Inflammatory macrophage (primary cell): ENCODE data around the gene LTN1.
"Not testable (repeated sequence)": the region's sequence is repeated elsewhere in the genome, so short reads cannot be mapped to it uniquely, and the experiment has no call there.

Experiments
- DNase-seq, 2 donors: peaks; one replicate each; pipeline ENCODE4 v3.0.0-alpha.2; 2020 to 2022
- total RNA-seq, 18 experiments: gene quantifications; one replicate each; lab custom pipeline; 2026; ENCODE audit warnings: mixed read lengths in 6 of 18, inconsistent platforms in 2 of 18; lab: John Stamatoyannopoulos, UW

Gene LTN1, protein sequence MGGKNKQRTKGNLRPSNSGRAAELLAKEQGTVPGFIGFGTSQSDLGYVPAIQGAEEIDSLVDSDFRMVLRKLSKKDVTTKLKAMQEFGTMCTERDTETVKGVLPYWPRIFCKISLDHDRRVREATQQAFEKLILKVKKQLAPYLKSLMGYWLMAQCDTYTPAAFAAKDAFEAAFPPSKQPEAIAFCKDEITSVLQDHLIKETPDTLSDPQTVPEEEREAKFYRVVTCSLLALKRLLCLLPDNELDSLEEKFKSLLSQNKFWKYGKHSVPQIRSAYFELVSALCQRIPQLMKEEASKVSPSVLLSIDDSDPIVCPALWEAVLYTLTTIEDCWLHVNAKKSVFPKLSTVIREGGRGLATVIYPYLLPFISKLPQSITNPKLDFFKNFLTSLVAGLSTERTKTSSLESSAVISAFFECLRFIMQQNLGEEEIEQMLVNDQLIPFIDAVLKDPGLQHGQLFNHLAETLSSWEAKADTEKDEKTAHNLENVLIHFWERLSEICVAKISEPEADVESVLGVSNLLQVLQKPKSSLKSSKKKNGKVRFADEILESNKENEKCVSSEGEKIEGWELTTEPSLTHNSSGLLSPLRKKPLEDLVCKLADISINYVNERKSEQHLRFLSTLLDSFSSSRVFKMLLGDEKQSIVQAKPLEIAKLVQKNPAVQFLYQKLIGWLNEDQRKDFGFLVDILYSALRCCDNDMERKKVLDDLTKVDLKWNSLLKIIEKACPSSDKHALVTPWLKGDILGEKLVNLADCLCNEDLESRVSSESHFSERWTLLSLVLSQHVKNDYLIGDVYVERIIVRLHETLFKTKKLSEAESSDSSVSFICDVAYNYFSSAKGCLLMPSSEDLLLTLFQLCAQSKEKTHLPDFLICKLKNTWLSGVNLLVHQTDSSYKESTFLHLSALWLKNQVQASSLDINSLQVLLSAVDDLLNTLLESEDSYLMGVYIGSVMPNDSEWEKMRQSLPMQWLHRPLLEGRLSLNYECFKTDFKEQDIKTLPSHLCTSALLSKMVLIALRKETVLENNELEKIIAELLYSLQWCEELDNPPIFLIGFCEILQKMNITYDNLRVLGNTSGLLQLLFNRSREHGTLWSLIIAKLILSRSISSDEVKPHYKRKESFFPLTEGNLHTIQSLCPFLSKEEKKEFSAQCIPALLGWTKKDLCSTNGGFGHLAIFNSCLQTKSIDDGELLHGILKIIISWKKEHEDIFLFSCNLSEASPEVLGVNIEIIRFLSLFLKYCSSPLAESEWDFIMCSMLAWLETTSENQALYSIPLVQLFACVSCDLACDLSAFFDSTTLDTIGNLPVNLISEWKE (N-terminal part only)
- total RNA-seq, result 30.5 to 111 (median 67.9) reads per million in 18 experiments

DNA sequence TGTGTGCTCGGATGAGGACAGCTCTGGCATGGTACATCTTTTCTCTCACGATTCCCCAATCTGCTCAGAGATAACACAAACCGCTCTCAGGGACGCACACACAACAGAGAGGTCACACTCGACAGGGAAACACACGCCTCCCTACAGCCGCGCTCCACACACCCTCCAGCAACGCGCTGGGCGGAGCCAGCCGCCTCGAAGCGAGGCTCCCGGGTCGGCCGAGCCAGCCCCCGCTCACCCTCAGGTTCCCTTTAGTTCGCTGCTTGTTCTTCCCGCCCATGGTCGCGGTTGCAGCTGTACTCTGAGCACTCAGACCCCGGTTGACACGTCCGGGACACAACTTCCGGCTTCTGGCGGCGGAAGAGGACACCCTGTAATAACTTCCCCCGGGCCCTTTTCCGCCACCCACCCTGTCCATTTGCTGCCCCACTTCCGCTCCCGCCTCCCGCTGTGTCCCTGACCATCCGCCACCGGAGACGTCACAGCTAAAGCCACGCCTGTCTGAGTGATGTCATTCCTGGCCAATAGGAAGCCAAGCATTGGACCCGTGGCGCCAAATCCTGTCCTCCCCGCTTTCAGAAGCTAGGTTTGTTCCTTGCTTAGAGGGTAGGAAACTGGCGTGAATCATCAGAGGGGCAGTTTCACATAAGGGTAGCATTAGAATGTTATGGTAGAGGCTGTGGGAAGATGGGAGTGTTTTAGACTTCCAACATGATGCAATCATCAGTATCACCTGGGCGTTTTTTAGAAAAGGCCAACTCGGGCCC lies at the start of gene LTN1:
Gene LTN1, minus strand, starts transcription at position 352 of the 767 bp plus-strand sequence. Its CDS starts 72 bp downstream, at position 280.
- peak; percentile 99 for DNase-seq

DNA sequence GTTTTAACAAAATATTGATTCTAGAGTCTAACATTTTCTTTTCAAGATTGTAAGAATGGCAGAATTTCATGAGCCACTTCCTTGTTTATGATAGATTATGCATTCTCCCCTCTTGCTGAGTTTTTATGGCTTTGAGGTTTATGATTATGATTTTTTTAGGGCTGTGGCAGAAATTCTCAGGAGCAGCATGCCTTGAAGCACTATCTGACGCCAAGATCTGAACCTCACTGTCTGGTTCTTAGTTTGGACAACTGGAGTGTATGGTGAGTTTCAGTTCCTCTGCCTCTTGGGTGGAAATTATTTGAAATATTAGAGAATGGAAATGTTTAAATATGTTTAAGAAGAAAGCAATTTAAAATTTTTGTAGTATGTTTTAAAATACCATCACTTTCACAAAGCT lies 42.0 kb upstream of the LTN1 start:
- no peak for DNase-seq

DNA sequence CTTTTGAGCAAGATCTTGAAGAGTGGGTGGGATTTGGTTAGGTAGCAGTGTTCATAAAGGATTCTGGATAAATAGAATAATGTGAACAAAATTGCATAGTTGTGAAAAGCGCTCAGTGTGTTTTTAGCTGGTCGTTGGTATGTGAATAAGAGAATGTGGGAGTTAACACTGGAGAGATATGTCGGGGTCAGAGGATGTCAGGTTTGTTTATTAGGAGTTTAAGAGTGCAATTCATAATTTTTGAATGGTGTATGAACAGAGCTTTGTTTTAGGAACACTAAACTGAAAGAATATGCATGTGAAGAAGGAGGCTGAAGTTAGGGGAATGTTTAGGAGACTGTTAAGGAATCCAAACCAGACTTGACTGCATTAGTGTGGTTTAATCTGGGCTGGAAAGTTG lies 41.2 kb upstream of the LTN1 start:
- no peak for DNase-seq

DNA sequence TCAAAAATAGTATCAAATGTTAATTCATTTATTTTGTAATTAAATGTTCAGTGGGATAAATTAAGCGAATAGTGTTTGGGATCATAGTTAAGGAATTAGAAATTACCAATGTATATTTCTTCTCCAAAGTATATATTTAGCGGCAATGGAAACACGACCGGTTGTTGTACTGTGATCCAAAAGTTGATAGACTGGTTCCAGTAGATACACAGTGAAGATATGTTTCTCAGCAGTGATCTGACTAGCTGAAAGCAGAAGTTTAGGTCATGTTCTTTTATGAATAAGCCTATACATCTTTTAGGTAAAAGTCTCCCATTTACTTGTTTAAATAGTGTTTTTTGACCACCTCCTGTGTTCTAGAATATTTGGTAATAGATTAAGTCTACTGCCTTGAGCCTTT lies 40.6 kb upstream of the LTN1 start:
- no peak for DNase-seq

DNA sequence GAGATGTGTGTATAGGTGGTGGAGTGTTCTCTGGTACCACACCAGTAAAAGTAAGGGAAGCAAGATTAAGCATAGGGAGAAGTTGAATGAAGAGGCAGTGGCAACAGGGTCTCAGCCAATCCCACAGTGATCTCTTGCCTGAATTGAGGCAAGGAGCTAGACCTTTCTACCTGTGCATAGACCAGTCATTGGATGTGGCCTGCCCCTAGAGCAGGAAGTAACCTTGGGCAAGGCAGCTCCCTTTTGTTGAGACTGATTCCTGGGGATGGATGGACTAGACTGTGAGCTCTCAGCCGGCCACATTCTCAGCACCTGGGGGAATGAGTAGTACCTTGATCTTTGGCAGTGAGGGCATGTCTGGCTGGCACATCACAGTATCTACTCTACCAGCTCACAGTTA lies 38.2 kb upstream of the LTN1 start:
- no peak for DNase-seq

DNA sequence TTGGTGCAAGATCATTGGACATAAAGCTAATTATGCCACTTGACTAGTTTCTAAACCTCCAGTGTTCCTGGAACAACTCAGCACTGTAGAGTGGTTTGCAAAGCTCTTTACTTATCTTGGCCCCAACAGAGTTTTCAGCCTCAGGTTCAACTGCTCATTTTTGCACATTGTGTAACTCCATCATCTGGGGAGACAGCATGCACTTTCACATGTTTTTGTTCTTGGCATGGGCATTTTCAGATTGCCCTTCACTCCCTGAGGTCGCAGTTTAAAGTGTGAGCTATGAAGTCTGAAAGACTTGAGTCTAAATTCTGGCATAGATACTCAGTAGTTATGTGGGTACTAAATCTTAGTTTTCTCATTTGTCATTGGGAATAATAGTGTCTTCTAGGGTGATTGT lies 36.8 kb upstream of the LTN1 start:
- DNase-seq, result no peak

DNA sequence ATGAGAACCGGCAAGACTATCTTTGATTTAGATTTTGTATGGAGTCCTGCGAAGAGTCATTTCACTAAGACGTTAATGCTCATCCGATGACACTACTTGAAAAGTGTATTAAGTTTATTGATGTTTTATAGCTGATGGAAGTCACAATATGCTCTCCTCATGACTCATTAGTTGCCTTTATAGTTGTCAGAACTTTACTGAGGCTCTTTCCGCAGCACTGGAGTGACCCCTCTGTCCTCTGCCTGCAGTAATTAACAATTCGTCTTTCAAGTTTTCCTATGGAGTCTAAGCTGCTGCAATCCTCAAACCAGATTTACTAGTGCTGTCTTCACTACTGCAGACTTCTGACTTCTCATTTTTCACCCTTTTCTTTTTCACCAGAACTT lies 32.6 kb upstream of the LTN1 start:
- peak in 1 of 2 donors; percentile 4 for DNase-seq

DNA sequence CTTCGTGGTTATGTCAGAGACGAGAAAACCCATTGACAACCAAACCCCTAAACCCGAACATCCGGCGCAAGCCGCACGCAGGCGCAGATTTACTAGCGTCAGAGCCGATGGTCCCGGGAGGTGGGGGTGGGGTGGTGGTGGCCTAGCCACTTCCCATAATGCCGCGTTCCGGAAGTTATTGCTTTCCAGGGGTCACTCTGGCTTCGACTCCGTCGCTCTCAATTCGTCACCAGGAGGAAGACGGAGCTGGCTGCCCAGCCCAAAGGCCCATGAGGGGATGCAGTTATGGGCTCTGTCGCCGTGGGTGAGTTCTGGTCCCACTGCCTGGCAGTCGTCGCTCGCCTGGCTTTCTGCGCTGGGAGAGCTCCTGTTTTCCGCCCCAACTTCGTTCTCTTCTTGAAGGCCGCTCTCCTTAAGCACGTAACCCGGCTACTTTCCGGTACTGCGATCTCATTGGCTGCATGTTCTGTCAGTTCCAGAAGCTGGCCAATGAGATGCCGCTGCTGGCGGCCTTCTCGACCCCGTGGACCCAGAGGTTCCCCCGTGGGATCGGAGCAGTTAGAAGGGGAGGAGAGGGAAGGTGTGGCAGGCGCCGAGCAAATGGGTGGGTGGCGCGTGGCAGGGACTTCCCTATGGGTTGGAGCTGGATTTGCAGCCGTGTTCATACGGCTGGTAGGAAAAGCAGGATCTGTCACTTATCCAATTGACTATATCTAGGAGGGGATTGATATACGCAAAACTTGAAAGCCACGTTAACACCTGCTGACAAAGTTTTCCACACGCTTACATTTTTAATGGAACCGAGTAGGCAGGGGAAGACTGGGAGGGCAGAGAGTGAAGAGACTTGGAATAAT lies 32.0 kb upstream of the LTN1 start, which contains the start of gene USP16:
Gene USP16, plus strand, starts transcription at position 195 of the 854 bp plus-strand sequence. CDS start 3,246 bp downstream, outside the sequence.
- DNase-seq, result peak; percentile 99

DNA sequence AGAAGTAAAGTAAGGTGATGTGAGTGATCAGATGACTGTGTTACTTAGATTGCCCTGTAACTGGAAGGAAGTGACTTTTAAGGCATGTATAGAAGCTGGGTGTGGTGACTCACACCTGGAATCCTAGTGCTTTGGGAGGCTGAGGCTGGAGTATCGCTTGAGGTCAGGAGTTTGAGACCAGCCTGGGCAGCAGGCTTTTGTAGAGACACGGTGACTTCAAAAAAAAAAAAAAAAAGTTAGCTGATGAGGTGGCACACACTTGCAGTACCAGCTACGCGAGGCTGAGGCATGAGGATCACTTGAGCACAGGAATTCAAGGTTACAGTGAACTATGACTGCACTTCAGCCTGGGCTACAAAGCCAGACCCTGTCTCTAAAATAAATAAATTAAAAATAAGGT lies 29.5 kb upstream of the LTN1 start:
- DNase-seq, result no peak

DNA sequence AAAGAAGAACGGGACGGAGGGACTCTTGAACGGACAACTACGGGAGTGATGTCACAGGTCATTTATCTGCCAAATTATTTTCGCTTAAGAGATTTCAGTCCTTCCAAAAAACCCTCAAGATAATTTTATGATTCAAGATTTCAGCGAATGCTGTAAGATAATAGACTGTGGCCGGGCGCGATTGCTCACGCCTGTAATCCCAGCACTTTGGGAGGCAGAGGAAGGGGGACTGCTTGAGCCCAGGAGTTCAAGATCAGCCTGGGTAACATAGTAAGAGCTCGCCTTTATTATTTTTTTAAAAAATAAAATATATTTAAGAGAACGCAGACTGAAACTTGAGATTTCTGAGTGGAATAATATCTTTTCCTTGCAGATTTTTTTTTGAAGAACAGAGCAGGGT lies 25.9 kb upstream of the LTN1 start:
- no peak for DNase-seq

DNA sequence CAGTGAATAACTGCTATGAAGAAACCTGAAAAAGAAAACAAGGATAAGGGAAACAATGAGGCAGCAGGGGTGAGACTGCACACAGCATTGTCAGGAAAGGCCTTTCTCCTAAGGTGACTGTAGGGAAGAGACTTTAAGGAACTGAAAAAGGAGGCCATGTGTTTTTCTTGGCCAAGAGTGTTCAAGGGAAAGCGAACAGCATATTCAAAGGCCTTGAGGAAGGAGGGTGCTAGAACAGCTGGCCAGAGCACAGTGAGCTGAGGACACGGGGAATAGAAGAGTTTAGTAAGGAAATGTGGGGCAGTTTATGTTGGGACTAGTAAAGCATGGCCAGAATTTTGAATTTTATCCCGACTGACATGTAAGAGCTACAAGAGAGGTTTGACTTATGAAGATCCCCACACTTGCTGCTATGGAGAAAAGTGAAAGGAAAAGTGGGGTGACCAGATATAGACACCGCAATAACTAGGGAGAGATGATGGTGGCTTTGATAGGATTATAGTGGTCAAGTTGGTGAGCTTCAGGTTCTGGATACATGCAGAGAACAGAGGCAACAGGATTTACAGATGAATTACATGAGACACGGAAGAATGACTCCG lies 25.1 kb upstream of the LTN1 start:
- peak; percentile 61 to 71 for DNase-seq

DNA sequence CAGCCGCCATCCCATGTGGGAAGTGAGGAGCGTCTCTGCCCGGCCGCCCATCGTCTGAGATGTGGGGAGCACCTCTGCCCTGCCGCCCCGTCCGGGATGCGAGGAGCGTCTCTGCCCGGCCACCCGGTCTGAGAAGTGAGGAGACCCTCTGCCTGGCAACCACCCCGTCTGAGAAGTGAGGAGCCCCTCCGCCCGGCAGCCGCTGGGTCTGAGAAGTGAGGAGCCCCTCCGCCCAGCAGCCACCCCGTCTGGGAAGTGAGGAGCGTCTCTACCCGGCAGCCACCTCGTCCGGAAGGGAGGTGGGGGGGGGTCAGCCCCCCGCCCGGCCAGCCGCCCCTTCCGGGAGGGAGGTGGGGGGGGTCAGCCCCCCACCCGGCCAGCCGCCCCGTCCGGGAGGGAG lies 18.6 kb upstream of the LTN1 start:
- not testable (repeated sequence) for DNase-seq

DNA sequence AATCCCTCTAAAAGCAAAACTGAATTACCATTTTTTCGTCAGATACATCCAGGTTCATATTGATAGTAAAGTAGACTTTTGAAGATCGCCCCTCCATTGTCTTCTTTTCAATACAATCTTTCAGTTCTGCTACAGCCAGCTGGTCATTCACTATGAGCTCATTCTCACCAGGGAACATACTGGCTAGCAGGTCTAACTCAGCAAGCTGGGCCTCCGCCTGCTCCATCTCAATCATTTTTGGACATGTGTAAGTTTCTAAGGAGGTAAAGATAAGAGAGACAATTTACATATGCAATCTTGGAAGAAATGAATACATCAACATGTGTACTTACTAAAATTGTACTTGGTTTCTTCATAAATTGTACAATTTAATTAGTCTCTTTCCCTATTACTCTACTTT lies 15.7 kb upstream of the LTN1 start:
- no peak for DNase-seq

DNA sequence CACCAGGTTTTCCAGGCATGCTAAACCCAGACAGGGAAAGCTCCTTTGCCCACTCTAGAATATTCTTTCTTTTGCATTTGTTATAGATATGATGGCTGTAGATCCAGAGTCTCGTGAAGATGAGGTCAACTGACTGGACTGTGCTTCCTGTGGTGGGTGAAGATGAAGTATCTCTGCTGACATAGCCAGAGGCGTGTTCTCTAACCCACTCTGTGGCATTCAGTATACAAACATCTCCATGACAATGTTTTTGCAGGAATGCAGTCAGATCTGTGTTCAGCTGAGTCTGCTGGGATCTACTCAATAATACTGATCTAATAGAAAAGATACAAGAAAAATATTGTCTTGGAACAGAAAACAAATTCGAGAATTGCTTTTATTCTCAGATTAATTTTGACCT lies 15.1 kb upstream of the LTN1 start:
- DNase-seq, result no peak

DNA sequence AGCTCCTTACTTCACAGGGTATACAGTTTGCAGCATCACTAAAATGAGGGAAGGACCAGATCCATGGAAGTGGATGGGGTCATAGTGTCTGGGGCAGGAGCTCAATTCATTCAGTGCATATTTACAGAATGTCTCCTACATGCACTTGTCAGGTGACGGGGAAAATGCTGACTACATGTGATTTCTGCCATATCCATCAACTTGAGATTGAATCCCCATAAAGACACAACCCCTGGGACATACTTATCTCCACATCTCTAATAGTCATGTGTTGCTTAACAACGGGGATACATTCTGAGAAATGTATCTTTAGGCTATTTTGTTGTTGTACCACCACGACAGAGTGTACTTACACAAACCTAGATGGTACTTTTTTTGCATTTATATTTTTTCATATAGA lies 14.5 kb upstream of the LTN1 start:
- no peak for DNase-seq

DNA sequence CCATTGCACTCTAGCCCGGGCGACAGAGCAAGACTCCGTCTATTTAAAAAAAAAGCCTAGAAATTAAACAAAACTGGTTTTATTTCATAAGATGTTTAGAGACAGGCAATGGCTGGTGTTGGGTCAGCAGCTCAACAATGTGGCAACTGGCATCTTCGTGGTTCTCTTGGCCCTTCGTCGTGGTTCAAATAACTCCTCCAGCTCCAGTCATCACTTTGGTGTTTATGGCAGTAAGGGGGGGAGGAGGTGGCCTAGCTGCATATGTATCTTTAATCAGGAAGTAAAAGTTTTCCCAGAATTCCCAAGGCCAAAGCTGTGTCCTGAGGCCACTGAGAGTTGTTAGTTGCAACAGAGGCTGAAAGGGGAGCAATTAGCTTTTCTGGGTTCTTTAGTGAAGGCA lies 13.0 kb upstream of the LTN1 start:
- no peak for DNase-seq

DNA sequence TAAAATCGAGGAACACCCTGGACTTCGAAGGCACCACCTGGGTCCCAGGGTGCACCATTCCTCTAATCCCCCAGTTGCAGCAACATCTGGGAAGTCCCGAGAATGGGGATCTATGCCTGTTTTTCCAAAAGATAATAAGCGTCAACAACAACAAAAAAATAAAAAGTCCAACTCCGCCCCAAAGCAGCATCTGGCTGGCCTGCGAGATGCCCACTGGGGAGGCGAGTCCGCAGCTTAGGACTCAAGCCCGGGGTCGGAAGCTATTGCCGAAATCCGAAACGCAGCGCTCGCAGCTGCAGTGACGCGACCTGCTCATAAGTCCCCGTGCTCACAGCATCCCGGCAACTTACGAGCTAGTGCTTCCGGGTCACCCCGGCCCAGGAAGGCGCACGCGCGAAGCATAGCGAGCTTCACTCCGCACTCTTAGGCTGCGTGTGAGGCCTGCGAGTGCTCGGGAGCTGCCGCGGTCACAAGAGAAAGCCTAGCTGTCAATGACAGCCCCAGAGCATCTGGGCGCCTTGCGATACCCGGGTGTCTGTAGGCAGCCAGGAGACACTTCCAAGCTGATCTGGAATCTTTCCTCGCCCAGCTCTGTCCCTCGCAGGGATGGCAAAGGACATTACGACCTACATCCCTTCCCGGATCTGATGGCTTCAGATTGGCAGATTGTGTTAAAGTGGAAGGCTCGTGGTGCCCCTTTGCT lies 9.9 kb upstream of the LTN1 start:
- DNase-seq, result peak; percentile 97 to 98

DNA sequence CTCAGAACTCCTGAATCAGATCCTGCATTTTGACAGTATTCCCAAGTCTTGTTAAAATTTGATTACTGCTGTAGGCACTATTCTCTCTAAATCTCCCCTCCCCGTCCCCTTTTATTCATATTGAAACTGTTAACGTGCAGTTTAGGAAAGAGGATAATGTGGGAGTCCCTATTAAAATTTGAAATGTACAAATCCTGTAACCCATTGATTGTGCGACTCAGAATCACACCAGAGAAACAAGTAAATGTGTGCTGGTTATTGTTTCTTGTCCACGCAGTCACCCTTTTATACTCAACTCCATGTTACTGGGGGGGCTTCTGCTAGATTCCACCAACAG lies 584 bp upstream of the LTN1 start:
- no peak for DNase-seq

DNA sequence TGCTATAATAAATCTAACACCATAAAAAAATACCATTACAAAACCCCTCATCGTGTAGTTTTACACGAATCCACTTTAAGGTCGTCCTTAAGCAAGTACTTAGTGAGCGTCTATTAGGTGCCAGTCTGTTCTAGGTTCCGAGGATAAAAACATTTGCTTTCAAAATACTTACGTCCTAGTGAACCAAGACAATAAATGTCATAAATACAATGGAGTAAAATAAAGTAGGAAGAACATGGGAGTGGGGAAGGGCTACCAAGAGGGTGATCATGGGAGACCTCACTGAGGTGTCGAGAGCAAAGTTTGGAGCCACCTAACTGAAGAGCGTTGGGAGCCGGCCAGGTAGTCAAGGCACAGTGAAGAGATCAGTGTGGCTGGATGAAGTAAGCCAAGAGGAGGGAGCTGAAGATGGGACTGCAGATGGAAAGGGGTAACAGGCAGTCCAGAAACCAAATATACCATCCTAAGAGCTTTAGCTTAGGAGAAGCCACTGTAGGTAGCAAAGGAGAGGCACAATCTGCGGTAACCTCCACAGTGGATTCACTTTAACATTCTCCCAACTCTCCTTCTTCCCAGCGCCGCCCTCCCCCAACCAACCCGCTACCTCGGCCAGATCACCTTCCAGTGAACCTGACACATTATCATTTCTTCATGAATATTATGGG lies 684 bp downstream of the LTN1 start:
- no peak for DNase-seq
